Subcutaneous adipose tissue (tissue), 4 donors: Measurements from ENCODE around the gene HLA-DQA1. TPM values are rescaled to one million over a fixed set of nuclear protein-coding genes. Genes with fewer than 3 reads are reported as not detected.

Source experiments
- CTCF ChIP-seq: fragments of 450-650 bp; IDR thresholded peaks from one replicate; pipeline ENCODE4 v1.5.1; 2016; ENCODE audit warnings: low read depth, mild to moderate bottlenecking, control low read depth, antibody characterized with exemption, moderate library complexity
- total RNA-seq, 4 donors: library from RNA; depleted of rRNA; stranded (reverse); fragments of >200 nt; gene quantifications; one replicate each; pipeline ENCODE4 v1.1.0, GENCODE V29; 2016

Gene HLA-DQA1
- total RNA-seq, 4 donors from 2014 or later = 6.6 to 18.5 (median 11.4) TPM

- no peak for TF ChIP-seq CTCF
These were observed 23.7 kb upstream of the HLA-DQA1 start for GRCh38 chr6:32613475-32613874.

GRCh38 chr6:32614366-32615081, 22.7 kb upstream of the HLA-DQA1 start:
- no peak for TF ChIP-seq CTCF

GRCh38 chr6:32615885-32616532, 21.2 kb upstream of the HLA-DQA1 start:
- TF ChIP-seq CTCF = no peak

DNA sequence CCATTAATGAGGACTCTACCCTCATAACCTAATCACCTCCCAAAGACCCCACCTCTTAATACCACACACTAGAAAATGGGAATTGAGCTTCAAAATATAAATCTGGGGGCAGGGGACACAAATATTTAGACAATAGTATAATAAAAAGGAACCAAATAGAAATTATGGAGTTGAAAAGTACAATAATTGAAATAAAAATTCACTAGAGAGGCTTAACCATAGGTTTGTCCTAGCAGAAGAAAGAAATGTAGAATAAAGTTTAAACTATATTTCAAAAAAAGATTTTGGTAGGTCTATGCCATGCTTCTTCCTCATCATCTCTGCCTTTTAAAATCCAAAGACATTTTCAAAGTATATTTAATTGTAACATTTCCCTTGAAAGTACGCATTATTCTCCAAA, 19.5 kb upstream of the HLA-DQA1 start:
- TF ChIP-seq CTCF = no peak

DNA sequence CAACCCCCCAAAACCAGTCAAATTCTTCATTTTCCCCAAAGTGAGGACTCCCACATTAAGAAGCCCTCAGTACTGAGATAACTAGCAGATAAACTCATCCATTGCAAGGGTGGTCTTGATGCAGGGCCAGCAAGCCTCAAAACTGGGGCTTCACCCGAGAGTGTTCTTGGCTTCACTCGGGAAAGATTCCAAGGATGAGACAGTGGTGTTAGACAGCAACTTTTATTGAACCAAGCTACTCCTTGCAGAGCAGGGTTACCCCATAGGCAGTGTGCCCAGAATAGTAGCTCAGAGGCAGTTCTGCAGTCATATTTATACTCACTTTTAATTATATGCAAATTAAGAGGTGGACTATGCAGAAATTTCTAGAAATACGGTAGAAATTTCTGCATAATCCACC, 15.8 kb upstream of the HLA-DQA1 start:
- TF ChIP-seq CTCF = no peak

- no peak for TF ChIP-seq CTCF
These were observed 14.4 kb upstream of the HLA-DQA1 start for GRCh38 chr6:32622545-32623401.

DNA sequence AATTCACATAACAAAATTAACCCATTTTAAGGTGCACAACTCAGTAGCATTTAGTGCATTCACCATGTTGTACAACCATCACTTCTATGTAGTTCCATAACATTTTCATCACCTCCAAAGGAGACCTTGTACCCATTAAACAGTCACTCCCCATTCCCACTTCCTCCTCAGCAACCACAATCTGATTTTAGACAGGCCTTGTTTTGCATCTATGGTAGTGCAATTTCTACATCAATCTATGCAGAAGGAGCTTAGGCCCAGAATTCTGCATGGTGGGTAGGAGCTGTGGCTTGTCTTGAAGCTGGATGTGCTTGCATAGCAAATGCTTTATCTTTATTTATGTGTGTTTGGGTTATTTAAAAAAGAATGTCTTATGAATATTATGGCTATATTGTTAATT, 13.5 kb upstream of the HLA-DQA1 start:
- no peak for TF ChIP-seq CTCF
